ENCODE results near the gene CCER1.

DNA sequence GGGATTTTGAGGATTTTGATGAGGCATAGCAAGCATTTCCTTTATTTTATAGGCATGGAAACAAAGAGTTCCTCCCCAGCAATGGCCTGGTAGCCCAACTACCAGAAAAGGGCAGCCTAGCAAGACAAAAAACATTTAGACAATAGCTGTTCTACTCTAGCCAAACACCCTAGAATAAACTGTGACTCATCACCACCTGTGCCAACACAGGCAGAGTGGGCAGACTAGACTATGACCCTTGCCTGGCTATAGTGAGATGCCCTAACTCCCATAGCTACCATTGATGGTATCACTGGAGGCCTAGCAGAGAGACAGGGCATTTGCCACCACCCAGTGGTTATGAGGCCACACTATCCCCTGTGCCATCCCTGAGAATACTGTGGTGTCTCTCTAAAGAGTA, 15.5 kb upstream of the CCER1 start:
- TF ChIP-seq, protein P1, sequence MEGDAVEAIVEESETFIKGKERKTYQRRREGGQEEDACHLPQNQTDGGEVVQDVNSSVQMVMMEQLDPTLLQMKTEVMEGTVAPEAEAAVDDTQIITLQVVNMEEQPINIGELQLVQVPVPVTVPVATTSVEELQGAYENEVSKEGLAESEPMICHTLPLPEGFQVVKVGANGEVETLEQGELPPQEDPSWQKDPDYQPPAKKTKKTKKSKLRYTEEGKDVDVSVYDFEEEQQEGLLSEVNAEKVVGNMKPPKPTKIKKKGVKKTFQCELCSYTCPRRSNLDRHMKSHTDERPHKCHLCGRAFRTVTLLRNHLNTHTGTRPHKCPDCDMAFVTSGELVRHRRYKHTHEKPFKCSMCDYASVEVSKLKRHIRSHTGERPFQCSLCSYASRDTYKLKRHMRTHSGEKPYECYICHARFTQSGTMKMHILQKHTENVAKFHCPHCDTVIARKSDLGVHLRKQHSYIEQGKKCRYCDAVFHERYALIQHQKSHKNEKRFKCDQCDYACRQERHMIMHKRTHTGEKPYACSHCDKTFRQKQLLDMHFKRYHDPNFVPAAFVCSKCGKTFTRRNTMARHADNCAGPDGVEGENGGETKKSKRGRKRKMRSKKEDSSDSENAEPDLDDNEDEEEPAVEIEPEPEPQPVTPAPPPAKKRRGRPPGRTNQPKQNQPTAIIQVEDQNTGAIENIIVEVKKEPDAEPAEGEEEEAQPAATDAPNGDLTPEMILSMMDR (IDR thresholded peaks at IDR 0.05) = no peak
- TF ChIP-seq POLR2A (IDR thresholded peaks at IDR 0.05) = no peak
